T follicular helper cell (primary cell): ENCODE results near the gene SORL1.

Experiments
- DNase-seq: peaks from one replicate; pipeline ENCODE4 v3.0.0-alpha.2; 2020; ENCODE audit warnings: low read depth

SORL1 gene

GRCh38 chr11:121656328-121657090, 204.4 kb downstream of the SORL1 start:
- DNase-seq: no peak

DNA sequence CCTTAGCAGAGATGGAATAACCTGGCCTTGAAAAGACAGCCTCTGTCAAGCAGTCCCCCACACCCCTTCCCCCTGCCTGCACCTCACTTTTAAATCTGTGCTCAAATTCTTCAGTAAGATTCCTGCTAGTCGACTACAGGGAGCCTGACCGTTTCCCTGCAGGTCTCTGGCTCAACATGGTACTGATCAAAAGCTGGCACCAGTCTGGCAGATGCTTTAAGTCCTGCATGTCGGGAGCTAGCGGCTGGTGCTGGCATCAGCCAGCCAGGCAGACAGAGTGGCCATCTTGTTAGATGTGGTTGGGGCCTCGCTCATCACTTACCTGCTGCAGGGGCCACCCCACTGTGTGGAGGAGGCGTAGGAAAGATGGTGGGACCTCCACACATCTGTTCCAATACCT, 205.0 kb downstream of the SORL1 start:
- DNase-seq: no peak

GRCh38 chr11:121659811-121660210, 207.7 kb downstream of the SORL1 start:
- DNase-seq: no peak

- no peak for DNase-seq
Observed at GRCh38 chr11:121661880-121662486, 209.9 kb downstream of the SORL1 start.

DNA sequence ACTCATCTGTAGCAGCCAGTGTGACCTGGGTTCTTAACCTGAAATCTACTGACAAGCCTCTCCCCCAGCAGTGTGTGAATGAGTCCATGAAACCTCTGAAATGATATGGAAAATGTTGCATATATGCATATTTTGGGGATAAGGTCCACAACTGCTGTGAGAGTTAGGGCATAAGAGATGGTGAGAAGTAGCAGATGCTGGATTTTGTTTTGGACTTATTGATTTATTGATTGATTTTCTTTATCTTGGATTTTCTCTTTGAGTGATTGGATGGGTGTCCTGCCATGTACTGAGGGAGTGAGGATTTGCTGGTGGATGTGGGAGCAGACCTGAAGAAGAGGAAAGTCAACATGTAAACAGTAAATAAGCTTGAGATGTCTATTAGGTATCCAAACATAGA, 212.0 kb downstream of the SORL1 start:
- no peak for DNase-seq

- no peak for DNase-seq
Observed at GRCh38 chr11:121665206-121665838, 213.2 kb downstream of the SORL1 start.

GRCh38 chr11:121667836-121668235, 215.7 kb downstream of the SORL1 start:
- no peak for DNase-seq

DNA sequence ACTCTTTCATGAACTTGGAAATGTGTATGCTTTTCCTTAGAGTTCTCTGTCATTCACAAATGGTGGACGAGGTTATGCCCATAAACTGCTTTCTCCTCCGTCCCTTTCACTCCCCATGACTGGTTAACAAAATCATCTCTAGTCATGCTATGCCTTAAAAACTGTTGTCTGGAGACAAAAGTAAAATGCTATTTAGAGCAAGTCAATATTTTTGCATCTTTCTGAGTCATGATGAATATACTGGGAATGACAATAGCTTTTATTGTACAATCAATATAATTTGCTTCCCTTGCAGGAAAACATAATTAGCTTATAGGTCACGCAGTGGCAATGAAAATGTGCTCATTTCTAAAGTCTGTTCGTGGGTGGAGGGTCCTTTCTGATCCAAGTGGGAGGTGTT, 217.3 kb downstream of the SORL1 start:
- DNase-seq: no peak

DNA sequence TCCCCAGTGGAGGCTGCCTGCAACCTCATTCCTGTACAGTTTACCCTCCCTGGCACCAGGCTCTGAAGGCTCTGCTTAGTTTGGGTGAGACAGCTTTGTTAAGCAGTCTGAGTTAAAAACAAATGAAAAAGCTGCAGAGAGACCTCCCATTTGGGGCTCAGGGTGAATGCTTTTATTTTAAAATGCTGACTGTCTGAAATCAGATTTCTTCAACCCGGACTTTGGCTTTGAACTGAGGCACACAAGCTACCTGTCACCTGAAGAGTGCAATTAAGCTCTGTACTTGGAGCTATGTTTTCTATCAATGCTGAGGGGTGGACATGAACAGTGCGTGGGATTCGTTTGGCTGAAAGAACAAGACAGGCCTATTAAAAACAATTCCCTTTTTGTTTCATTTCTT, 218.2 kb downstream of the SORL1 start:
- DNase-seq: no peak

- no peak for DNase-seq
Observed at GRCh38 chr11:121670805-121671282, 218.7 kb downstream of the SORL1 start.

DNA sequence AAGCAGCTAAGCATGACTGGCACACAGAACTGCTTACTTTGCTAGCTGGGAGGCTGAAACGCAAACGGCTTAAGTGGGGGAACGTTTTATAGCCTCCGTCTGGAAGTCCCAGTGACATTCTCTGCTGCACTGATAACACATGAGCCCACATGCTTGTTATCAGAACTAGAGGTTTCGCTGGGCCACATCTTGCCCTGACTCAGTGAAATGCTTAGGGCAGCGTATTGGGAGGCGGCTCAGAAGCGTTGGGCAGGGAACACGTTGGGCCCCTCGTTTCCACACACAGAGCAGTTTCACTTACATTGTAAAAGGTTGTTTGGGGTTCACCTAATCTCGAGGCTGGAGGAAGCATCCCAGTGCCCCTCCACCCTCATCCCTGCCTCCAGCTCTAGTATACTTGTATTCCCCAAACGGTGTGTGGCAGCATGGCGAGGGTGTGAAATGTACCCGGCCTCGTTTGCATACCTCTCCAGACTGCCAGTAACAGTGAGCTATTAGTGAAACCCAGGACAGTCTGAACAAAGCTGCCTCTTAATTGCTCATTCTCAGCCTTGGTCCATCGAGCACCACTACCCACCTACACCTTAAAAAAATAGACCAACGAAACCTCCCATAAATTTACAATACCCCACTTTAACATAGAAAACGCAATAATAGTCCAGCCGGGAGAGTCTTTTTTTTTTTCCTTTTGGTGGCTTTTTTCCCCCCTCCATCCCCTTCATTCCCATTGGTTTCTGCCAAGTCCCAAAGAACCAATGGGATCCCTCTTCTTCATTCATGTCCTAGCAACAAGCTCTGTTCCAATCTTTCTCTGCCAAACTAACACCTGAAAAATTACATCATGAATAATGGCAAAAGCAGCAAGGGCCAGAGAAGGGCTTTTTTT, 219.4 kb downstream of the SORL1 start:
- DNase-seq: no peak

GRCh38 chr11:121672630-121673487, 220.7 kb downstream of the SORL1 start:
- DNase-seq: no peak

DNA sequence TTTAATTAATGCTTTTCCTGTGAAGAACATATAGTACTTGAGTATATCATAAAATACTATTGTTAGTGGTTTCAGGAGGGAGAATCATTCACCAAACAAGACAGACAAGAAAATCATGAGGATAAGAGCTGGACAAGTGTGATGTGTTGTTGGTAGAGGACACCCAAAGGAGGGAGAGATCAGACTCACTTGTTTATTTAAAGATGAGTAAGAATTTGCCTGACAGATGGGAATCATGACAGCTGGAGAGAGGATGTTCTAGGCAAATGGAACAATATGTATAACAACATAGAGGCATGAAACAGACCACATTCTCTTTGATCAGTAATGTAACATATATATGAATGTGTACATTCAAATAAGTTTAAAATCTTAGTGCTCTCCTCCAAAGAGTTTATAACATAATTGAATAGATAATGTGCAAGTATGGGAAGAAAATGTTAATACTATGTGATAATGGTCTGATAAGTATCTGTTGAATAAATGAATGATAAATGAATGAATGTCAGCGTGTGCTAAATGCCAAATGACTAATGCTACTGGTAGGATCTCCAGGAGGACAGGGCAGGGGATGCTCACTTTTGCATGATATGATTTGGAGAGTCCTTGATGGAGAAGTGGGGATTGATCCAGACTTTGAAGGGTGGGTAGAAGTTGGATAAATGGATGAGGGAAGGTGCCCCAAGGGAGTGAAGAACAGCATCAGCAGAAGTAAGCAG, 229.6 kb downstream of the SORL1 start:
- no peak for DNase-seq
